Measurements from ENCODE around the gene IL32. TPM values are rescaled to one million over a fixed set of nuclear protein-coding genes. Genes with fewer than 3 reads are reported as not detected.

Gene IL32
- total and polyA plus RNA-seq, 2 of the 4 experiments (the other 2 are of a cell fraction), result 25.6 to 95.7 TPM

- ATAC-seq (ENCODE audit: low read depth), result no peak
- DNase-seq, result no peak
- intact Hi-C loops (cut with micrococcal nuclease), result no loop called here
- Histone ChIP-seq H3K4me2 (ENCODE audit: low read depth, low read length) (no peak overlapping the region), H3K36me3 (ENCODE audit: control insufficient read depth, insufficient read depth, low read length) (peaks cover 42% of the 10 kb centered on the region), H4K8ac (ENCODE audit: low read depth in 2 of 2, low read length in 2 of 2) (no peak overlapping the region), H2BK5ac (ENCODE audit: low read depth, low read length, poor library complexity, severe bottlenecking) (no peak overlapping the region), H3K27me3 (ENCODE audit: control insufficient read depth, insufficient read depth, low read length) (no peaks in the 10 kb centered on the region), H2BK15ac (ENCODE audit: low read depth, low read length) (no peak overlapping the region), H3K4me1 (ENCODE audit: control insufficient read depth, insufficient read depth, low read length) (peaks cover 9% of the 10 kb centered on the region), H3K9ac (ENCODE audit: low read depth, low read length) (no peak overlapping the region), H2AK9ac (replicated peaks; ENCODE audit: low read depth, low read length, poor library complexity) (no peak overlapping the region), H2BK120ac (ENCODE audit: low read depth, low read length) (no peak overlapping the region), H4K5ac (ENCODE audit: low read depth, low read length) (no peak overlapping the region), H3K4ac (ENCODE audit: low read depth, low read length) (no peak overlapping the region), H2AK5ac (ENCODE audit: low read depth, low read length) (no peak overlapping the region), H3K27ac (ENCODE audit: insufficient read depth, low read length) (no peak overlapping the region), H4K91ac (ENCODE audit: insufficient read depth, low read depth, low read length) (no peak overlapping the region), H3K18ac (ENCODE audit: low read depth, low read length) (no peak overlapping the region), H2AFZ (replicated peaks; ENCODE audit: low read length, poor library complexity) (no peak overlapping the region), H4K20me1 (ENCODE audit: insufficient read depth, low read length) (no peaks in the 10 kb centered on the region), H3K14ac (replicated peaks; ENCODE audit: low read depth, low read length) (no peak overlapping the region), H3K79me1 (ENCODE audit: low read depth in 1 of 2, low read length in 2 of 2) (peaks cover 27 to 34% of the 10 kb centered on the region in 2 experiments), H3K23ac (ENCODE audit: low read depth, low read length) (no peak overlapping the region), H3K9me1 (ENCODE audit: insufficient read depth, low read length) (peaks cover 2% of the 10 kb centered on the region; the same call in 1 of the 2 replicates), H3K56ac (ENCODE audit: extremely low read depth, insufficient read depth, low read length) (no peak overlapping the region), H3K9me3 (ENCODE audit: control insufficient read depth, insufficient read depth, low read length) (no peaks in the 10 kb centered on the region), H2BK20ac (ENCODE audit: low read depth, low read length) (no peak overlapping the region), H3K4me3 (ENCODE audit: insufficient read depth, low read depth, low read length) (no peak overlapping the region)
- in situ Hi-C loops (cut with MboI; ENCODE audit: low sequenced_read_pairs), result no loop called here
- WGBS, 2 experiments (ENCODE audit: extremely low coverage in 2 of 2, insufficient read length in 1 of 2), result 100% methylated on average over 2 of the region's 14 CpGs; no CpG with 5 or more reads in 1 of the 2 experiments
- dilution Hi-C loops (cut with HindIII; ENCODE audit: low sequenced_read_pairs, unreplicated experiment), result no loop called here
- POLR2A ChIA-PET (ENCODE audit: unreplicated experiment), result no interaction called here
- no TSS peak for BruUV-seq (replicated peaks)
- TF ChIP-seq NFE2L2 (IDR thresholded peaks at IDR 0.05; ENCODE audit: low read depth, low read length) (no peak), BHLHE40 (IDR thresholded peaks at IDR 0.05; ENCODE audit: low read depth, low read length) (no peak), ELK1 (IDR thresholded peaks at IDR 0.05; ENCODE audit: borderline replicate concordance, low read depth, low read length) (no peak), USF2 (IDR thresholded peaks at IDR 0.05; ENCODE audit: low read depth, low read length) (no peak), MXI1 (IDR thresholded peaks at IDR 0.05; ENCODE audit: borderline replicate concordance, low read depth, low read length) (no peak), SMC3 (IDR thresholded peaks at IDR 0.05; ENCODE audit: low read depth, low read length) (no peak), RFX5 (IDR thresholded peaks at IDR 0.05; ENCODE audit: low read depth, low read length) (no peak), CHD1 (IDR thresholded peaks at IDR 0.05; ENCODE audit: low read depth, low read length) (no peak), CEBPB (IDR thresholded peaks at IDR 0.05; ENCODE audit: low read depth, low read length) (no peak), POLR2A (IDR thresholded peaks at IDR 0.05; ENCODE audit: low read depth, low read length) (no peak), FOS (IDR thresholded peaks at IDR 0.05; ENCODE audit: low read depth, low read length) (no peak), MAFK (IDR thresholded peaks at IDR 0.05; ENCODE audit: low read depth, low read length) (no peak), CTCF (conservative IDR thresholded peaks at IDR 0.05; ENCODE audit: low read depth, low read length) (no peak), RAD21 (IDR thresholded peaks at IDR 0.05; ENCODE audit: low read length) (no peak), RCOR1 (IDR thresholded peaks at IDR 0.05; ENCODE audit: insufficient replicate concordance, low read length) (no peak), MAZ (IDR thresholded peaks at IDR 0.05; ENCODE audit: borderline replicate concordance, low read depth, low read length) (no peak)
- CTCF ChIA-PET, result no interaction called here
Measured at GRCh38 chr16:3115561-3115960, 50.1 kb downstream of the IL32 start.

Measured in IMR-90 (cell line).